Activated CD4-positive, alpha-beta T cell treated with anti-CD3 and anti-CD28 coated beads for 1 hour (primary cell): ENCODE measurements around the gene SEMA4D.
"Not testable (repeated sequence)": the region's sequence is repeated elsewhere in the genome, so short reads cannot be mapped to it uniquely, and the experiment has no call there.

Source experiments
- DNase-seq: peaks from one replicate; pipeline ENCODE4 v3.0.0-alpha.2; 2020

The SEMA4D gene

DNA sequence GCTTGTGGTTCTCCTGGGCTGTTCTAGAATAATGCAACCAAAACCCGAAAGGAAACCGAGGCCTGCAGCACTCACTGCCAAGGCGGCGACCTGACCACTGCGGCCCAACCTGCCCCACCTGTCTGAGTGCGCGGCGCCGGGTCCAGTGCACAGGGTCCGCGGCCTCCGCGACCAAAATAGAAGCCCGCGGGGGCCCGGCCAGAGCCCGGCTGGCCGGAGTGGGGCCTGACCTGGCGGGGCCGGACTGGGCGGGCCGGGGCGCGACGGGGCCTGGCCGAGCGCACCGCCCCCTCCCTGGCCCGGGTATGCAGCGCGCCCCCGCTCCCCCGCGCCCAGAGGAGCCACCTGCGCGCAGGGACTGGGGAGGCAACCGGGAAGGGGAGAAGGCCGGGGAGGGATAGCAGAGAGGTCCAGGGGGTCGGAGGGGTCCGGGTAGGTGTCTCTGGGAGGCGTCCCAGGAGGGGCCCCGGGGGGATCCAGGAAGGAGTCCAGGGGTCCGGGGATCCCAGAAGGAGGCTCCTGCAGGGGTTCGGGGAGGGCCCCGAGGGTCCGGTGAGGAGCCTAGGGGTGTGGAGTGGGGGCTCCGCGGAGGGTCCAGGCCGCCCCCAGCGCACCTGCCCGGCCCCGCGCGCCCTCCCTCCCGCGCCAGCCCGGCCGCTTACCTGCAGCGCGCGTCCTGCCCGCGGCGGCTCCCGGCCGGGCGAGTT, 503 bp downstream of the SEMA4D start:
- DNase-seq, result no peak

DNA sequence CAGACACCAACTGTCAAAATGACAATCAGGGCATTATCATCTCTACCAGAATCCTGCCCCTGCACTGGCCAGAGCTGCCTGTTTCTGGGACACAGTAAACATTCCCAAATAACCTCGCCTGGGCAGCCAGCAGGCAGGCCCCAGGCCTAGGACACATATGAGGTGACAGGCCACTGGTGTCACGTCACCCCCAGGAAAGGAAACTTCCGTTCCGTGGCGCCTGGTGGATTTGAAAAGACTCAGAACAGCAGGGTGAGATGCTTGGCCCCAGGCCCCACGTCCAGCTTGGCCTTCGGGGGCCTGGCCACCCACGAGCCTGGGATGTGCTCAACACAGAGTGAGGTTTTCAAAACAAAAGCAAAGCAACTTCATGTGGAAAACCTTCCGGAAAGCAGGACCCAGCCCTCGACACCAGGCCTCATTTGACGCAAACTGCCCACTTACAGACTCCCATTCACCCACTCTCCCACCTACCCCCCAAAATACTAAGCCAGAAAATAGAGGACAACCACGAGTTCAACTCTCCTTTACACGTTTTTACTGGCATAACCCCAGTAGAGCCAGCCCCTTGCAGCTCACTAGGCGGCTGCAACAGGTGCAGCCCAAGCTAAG, 1.2 kb downstream of the SEMA4D start:
- DNase-seq, result no peak

- DNase-seq, result no peak
These were observed 1.9 kb downstream of the SEMA4D start for GRCh38 chr9:89495824-89496560.

DNA sequence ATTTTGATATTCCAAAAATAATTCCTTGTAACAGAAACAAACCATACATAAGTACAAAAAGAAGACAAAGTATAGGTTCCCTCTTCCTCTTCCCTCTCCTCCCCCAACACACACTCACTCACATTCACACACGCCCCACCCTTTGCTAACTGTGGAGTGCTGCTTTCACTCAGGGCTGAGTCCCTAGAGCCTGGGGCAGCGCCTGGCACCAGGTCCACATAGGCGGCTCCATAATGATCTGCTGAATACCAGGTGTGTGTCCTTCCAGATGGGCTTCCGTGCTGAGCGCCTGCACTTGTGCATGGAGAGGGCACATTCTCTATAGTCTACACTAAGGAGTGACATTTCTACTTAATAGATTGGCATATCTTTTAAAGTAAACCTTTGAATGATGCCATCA, 3.7 kb downstream of the SEMA4D start:
- no peak for DNase-seq

DNA sequence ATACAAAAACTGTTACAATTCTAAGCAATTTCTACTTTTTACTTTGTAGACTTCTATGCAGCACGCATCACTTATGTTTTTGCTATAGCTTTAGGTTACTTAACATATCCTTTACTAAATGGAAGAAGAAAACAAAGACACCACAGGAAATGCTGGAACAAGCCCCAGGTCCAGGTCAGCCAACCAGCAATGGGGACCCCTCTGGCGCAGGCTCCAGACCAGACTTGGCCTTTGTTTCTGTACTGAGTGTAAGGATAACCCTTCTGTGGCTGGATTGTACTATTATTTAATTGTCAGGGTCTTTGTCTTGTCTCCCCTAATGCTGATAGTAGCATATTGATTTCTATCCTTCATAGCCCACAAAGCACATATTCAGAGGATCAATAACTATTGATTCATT, 4.2 kb downstream of the SEMA4D start:
- no peak for DNase-seq

GRCh38 chr9:89493181-89493580, 4.7 kb downstream of the SEMA4D start:
- DNase-seq, result no peak

DNA sequence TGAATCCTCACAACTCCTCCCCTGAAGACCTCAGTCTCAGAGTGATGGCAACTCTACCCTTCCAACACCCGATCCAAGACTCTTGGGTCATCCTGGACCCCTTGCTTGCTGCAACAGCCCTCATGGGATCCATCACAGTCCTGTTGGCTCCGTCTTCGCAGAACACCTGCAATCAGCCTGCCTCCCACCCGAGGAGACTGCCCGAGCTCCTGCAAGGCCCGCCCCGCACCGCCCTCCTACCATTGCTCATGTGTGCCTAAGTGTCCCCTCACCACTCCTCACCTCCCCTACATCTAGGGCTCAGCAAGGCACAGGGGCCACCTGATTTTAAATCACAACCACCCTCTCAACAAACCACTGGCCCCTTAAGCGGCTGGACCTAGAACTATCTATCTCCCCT, 5.3 kb downstream of the SEMA4D start:
- no peak for DNase-seq

DNA sequence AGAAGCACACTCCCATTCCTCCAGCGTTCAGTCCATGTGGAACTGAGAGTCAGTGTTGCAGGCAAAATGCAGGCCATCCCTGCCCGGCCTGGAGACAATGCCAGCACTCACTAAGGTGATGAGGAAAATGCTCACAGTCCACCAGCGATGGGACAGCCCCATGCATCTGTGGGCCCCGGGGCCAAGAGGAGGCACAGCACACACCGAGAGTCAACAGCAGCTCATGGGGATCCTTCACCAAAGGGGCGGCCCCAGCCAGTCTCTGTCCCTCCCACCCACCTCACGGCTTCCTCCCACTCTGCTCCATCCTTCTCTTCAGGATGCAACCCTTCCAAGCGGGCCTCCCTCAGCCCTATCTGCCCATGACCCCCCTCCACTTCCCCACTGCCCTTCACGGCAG, 6.2 kb downstream of the SEMA4D start:
- no peak for DNase-seq

GRCh38 chr9:89489548-89490530, 8.1 kb downstream of the SEMA4D start:
- no peak for DNase-seq

DNA sequence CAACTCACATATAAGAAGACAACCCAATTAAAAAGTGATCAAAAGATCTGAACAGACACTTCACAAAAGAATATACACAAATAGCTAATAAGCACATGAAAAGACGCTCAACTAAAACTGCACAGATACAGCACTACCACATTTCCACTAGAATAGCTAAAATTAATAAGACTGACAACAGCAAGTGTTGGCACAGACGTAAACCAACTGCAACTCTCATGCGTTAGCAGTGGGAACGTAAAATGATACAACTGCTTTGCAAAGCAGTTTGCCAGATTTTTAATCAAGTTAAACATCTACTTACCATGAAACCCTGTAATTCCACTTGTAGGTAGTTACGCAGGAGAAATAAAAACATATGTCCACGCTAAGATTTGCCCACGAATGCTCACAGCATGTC, 9.0 kb downstream of the SEMA4D start:
- no peak for DNase-seq

DNA sequence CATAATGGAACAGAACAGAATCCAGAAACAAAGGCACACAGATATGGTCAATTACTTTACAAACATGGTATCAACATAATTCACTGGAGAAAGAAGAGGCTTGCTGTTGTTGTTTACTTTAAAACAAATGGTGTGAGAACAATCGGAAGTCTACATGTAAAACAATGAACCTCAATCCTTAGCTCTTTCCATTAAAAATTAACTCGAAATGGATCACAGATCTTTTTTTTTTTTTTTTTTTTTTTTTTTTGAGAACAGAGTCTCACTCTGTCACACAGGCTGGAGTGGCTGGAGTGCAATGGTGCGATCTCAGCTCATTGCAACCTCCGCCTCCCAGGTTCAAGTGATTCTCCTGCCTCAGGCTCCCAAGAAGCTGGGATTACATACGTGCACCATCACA, 9.8 kb downstream of the SEMA4D start:
- no peak for DNase-seq

DNA sequence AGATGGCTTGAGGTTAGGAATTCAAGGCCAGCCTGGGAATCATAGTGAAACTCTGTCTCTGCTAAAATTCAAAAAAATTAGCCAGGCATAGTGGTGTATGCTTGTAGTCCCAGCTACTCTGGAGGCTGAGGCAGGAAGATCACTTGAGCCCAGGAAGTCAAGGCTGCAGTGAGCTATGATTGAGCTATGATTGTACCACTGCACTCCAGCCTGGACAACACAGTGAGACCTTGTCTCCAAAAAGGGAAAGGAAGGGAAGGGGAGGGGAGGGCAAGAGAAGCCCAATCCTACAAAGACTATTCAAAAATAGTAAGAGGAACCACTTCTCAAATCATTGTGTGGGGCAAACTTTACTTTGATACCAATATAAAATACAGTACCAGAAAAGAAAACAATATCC, 11.2 kb downstream of the SEMA4D start:
- DNase-seq, result no peak

GRCh38 chr9:89484475-89485404, 13.2 kb downstream of the SEMA4D start:
- DNase-seq, result no peak

DNA sequence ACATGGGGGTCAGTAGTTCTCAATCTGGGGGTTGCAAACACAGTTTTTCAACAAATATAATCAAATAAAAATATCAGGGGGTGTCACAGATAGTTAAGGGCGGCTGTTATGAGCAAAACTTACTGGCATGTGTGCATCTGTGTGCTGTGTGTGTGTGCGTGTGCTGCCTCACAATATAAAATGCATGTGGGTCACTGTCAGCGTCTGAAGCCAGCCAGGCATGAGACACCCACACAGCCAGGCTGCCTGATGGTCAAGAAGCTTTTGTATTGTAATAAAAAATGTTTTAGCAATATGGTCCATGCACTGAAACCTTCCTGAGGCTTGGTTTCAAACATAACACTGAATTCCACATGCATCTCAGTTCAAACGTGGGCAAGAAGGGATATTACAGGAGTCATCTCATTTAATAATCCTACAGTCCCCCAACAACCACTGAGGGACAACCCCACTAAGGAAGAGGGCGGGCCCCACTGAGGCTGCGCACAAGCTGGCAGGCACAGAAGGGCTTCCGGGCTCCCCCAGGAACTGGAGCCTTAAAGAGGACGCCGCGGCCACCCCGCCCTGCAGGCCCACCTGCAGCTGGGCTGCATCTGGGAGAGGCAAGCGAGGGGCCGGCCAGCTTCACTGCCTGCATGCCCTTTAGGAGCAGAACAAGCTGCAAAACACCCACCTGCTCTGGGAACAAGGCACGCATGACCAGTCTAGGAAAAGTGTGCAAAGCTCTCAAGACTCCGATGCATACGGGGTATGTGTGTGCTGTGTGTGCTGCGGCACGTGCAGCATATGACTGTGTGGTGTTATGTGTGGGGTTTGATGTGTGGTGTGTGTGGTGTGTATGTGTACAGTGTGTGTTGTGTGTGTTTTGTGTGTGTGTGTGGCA, 14.1 kb downstream of the SEMA4D start:
- DNase-seq, result peak; percentile 49

- no peak for DNase-seq
These were observed 15.0 kb downstream of the SEMA4D start for GRCh38 chr9:89482901-89483361.

GRCh38 chr9:89482056-89482851, 15.7 kb downstream of the SEMA4D start:
- DNase-seq, result no peak

DNA sequence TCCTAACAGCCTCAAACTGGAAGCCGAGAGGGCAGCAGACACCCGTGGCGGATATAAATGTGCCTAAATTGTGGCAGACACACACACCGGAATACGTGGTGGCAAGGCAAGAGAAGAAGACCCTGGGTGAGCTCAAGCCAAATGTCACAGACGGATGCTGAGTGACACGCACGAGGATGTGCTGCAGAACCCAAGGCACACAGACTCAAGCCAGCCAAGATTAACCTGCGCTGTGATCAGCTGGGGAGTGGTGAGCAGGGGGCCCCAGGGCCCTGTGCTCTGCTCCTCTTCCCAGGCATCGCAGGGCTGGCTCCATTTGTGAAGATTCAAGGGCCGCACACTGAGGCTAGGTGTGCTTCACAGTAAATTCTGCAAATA, 16.4 kb downstream of the SEMA4D start:
- DNase-seq, result no peak

GRCh38 chr9:89480825-89481537, 16.9 kb downstream of the SEMA4D start:
- no peak for DNase-seq

- DNase-seq, result not testable (repeated sequence)
These were observed 17.5 kb downstream of the SEMA4D start for GRCh38 chr9:89480372-89480771.
